Brain microvascular endothelial cell (primary cell): ENCODE results near the gene KDM3B.
"Not testable (repeated sequence)": the region's sequence is repeated elsewhere in the genome, so short reads cannot be mapped to it uniquely, and the experiment has no call there.

Experiments used
- DNase-seq: peaks from one replicate; pipeline ENCODE4 v3.0.0-alpha.2; 2020
- H3K27ac ChIP-seq: fragments of 250-450 bp; sonication (Bioruptor Pico); 2 replicates; pipeline ENCODE4 v1.5.1; 2020; ENCODE audit warnings: mild to moderate bottlenecking, moderate library complexity
- H3K27me3 ChIP-seq: fragments of 250-450 bp; sonication (Bioruptor Pico); replicated peaks from 2 replicates; pipeline ENCODE4 v1.5.1; 2020; ENCODE audit warnings: mild to moderate bottlenecking
- H3K36me3 ChIP-seq: fragments of 250-450 bp; sonication (Bioruptor Pico); replicated peaks from 2 replicates; pipeline ENCODE4 v1.5.1; 2020; ENCODE audit warnings: mild to moderate bottlenecking
- H3K4me3 ChIP-seq: 2 replicates; pipeline ENCODE4 v1.5.1; 2011; ENCODE audit warnings: low read depth, mild to moderate bottlenecking, control low read depth, low read length, moderate library complexity
- in situ Hi-C: cut with HindIII; loops from 2 replicates; pipeline ENCODE4 v1.10.0; 2017; ENCODE audit warnings: low sequenced_read_pairs, low pct_ligation_motif_present
- TF ChIP-seq, protein P1 (sequence below): IDR thresholded peaks from 2 replicates; pipeline ENCODE4 v1.5.1; 2011; ENCODE audit warnings: low read depth, mild to moderate bottlenecking, moderate library complexity, low read length, control low read depth, inconsistent platforms; ENCODE audit errors: missing control alignments

The KDM3B gene

DNA sequence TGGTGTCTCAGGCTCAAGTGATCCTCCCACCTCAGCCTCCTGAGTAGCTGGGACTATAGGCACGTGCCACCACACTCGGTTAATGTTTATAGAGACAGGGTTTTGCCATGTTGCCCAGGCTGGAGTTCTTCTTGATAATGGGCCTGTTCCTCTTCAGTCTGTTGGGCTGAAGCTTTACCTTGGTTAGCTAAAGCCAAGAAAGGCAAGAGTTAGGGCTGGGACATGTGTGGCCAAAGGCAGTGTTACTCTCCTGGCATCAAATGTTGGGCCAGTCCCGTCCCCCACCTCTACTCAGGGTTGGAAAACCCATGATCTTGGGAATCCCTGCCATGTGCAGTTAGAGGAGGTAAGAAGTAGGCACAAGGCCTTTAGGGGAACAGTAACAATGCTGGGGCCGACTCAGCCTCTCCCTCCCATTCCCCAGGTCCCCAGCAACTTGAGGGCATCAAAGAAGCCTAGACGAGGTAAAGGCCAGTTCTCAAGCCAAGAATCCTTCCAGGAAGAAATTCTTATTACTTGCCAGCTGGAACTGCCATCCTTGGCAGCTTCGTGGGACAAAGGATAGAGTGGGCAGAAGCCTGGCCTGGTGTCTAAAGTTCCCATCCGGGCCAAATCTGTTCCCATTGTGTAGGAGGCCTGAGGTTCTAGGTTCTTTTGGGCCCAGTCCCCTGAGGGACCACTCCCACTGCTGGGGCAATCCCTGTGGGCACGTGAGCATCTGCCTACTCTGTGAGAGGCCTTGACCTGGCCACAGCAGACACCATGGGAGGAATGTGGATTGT, 117.2 kb downstream of the KDM3B start:
- H3K4me3 ChIP-seq = no peak overlapping the region
- H3K36me3 ChIP-seq = peaks cover 19% of the 10 kb centered on the region
- peak; percentile 52 for DNase-seq
- in situ Hi-C loops = no loop called here
- TF ChIP-seq, protein P1, sequence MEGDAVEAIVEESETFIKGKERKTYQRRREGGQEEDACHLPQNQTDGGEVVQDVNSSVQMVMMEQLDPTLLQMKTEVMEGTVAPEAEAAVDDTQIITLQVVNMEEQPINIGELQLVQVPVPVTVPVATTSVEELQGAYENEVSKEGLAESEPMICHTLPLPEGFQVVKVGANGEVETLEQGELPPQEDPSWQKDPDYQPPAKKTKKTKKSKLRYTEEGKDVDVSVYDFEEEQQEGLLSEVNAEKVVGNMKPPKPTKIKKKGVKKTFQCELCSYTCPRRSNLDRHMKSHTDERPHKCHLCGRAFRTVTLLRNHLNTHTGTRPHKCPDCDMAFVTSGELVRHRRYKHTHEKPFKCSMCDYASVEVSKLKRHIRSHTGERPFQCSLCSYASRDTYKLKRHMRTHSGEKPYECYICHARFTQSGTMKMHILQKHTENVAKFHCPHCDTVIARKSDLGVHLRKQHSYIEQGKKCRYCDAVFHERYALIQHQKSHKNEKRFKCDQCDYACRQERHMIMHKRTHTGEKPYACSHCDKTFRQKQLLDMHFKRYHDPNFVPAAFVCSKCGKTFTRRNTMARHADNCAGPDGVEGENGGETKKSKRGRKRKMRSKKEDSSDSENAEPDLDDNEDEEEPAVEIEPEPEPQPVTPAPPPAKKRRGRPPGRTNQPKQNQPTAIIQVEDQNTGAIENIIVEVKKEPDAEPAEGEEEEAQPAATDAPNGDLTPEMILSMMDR = no peak
- H3K27ac ChIP-seq = no peak overlapping the region
- no peaks in the 10 kb centered on the region for H3K27me3 ChIP-seq

DNA sequence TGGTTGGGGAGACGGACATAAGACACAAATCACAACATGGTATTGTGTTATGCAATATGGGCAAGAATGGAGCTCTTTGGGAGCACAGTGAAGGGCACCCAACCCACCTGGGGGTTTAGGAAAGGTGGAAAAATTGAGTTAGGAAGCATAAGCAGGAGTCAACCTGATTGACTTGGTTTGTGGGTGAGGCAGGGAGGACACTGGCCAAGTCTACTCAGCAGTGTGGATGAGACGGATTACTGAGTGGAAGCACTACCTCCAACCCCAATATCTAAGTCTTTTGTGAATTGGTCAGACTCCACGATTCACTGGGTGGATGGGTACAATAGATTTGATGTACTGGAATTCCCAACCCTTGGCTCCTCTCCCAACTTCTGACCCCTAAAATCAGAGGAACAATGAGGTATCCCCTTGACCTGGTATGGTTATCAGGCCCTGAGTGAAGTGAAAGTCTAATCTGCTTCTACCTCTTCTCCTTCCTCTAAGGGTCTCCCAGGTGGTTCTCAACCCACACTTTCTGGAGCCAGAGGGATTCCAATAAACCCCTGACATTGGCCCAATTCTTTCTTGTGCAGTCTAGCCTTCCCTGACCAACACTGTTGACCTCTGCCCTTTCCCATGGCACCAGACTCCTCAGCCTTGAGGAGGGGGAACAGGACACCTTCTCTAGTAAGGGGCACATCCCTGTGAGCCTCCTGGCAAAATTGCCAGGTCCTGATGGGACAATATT, 118.0 kb downstream of the KDM3B start:
- in situ Hi-C loops = no loop called here
- TF ChIP-seq, protein P1 = no peak
- Histone ChIP-seq H3K4me3 (no peak overlapping the region), H3K27me3 (no peaks in the 10 kb centered on the region), H3K36me3 (peaks cover 19% of the 10 kb centered on the region), H3K27ac (no peak overlapping the region)
- peak; percentile 80 for DNase-seq

DNA sequence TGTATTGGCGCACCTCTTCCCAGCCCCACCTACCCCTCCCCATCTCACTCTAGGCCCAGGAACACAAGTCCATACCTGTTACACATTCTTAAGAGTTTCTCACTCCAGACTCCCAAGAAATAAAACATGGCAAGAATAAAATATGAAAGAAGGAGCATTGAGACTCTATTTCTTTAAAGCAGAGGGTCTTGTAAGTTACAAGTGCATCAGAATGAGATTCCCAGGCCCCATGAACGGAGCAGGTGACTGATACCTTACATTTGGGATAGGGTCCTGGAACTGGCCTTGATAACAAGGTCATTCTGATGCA, 118.5 kb downstream of the KDM3B start:
- TF ChIP-seq, protein P1 = no peak
- DNase-seq = no peak
- no peaks in the 10 kb centered on the region for H3K27me3 ChIP-seq
- H3K27ac ChIP-seq = no peak overlapping the region
- H3K4me3 ChIP-seq = no peak overlapping the region
- peaks cover 19% of the 10 kb centered on the region for H3K36me3 ChIP-seq
- in situ Hi-C loops = no loop called here

DNA sequence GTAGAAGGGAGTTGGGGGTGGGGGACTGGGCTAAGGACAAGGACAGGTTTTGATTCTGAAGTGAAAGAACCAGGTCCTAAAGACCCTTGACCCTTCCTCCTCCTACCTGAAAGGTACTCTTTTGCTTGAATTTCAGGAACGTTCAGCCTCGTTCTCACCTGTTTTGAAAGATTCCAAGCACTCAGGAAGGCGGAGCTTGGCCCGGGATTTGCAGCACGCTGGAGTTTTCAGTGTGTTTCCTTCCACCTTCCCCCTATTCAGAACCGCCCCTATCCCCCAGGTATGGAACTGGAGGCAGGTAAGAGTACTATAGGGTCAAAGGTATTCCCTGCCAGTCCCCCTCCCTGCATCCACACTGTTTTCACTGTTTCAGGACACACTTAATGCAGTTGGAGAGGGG, 119.9 kb downstream of the KDM3B start:
- in situ Hi-C loops = no loop called here
- peaks cover 9% of the 10 kb centered on the region for H3K36me3 ChIP-seq
- H3K4me3 ChIP-seq = no peak overlapping the region
- TF ChIP-seq, protein P1 = no peak
- H3K27ac ChIP-seq = no peak overlapping the region
- no peak for DNase-seq
- H3K27me3 ChIP-seq = no peaks in the 10 kb centered on the region

DNA sequence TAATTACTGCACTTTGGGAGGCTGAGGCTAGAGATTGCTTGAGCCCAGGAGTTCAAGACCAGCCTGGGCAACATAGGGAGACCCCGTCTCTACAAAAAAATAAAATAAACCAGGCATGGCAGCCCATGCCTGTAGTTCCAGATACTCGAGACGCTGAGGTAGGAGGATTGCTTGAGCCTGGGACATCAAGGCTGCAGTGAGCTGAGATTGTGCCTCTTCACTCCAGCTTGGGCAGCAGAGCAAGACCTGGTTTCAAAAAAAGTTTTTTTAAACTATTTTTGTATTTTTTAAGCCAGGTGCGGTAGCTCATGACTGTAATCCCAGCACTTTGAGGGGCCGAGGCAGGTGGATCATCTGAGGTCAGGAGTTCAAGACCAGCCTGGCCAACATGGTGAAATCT, 120.7 kb downstream of the KDM3B start:
- DNase-seq, H3K27me3 ChIP-seq, H3K4me3 ChIP-seq, H3K36me3 ChIP-seq, H3K27ac ChIP-seq, in situ Hi-C loops: not testable (repeated sequence)

DNA sequence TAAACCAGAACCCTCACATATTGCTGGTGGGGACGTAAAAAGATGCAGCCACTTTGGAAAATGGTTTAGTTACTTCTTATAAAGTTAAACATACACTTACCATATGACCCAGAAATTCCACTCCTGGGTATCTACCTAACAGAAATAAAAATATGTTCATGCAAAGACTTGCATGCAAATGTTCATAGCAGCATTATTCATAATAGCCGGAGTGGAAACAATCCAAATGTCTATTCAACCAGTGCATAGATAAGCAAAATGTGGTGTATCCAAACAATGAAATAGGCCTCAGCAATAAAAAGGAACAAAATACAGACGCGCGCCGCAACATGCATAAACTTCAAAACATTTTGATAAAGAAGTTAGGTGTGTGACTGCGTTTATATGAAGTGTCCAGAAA, 124.4 kb downstream of the KDM3B start:
- Histone ChIP-seq H3K27ac (no peak overlapping the region), H3K4me3 (no peak overlapping the region), H3K27me3 (no peaks in the 10 kb centered on the region), H3K36me3 (no peaks in the 10 kb centered on the region)
- in situ Hi-C loops = no loop called here
- TF ChIP-seq, protein P1 = no peak
- DNase-seq = no peak
